ENCODE results near the gene ABCA6. TPM values are rescaled to one million over a fixed set of nuclear protein-coding genes. Genes with fewer than 3 reads are reported as not detected.
"Not testable (repeated sequence)": the region's sequence is repeated elsewhere in the genome, so short reads cannot be mapped to it uniquely, and the experiment has no call there.

The ABCA6 gene
- total and polyA plus RNA-seq, 2 of the 13 experiments (the other 11 are each of a cell fraction or from before 2014, with no cell fraction given): 0.05 to 0.11 TPM

- TF ChIP-seq ZNF280D (CRISPR knock-in tag; IDR thresholded peaks at IDR 0.05): no peak
These were observed 65.9 kb downstream of the ABCA6 start (continued) for GRCh38 chr17:69075823-69076222.

- 0 out of 2 replicates have a peak overlapping the region, but pooled peaks have one; percentile 9 for H3K4me2 ChIP-seq (ENCODE audit: low read depth, low read length)
- H3K9me3 ChIP-seq (ENCODE audit: low read length); ATAC-seq; FAIRE-seq; H4K20me1 ChIP-seq (ENCODE audit: insufficient read depth, low read length); CTCF ChIA-PET (ENCODE audit: low intra/inter-chr PET ratio, low total read pairs); H3K9ac ChIP-seq (ENCODE audit: insufficient read depth, low read depth, low read length); H3K4me3 ChIP-seq (replicated peaks in 1 of 3; ENCODE audit: insufficient read depth in 1 of 3, low read depth in 2 of 3, low read length in 3 of 3); DNase-seq (ENCODE audit: low spot score); H3K27ac ChIP-seq (ENCODE audit: extremely low read length, insufficient read depth, low read length); H3K79me2 ChIP-seq (ENCODE audit: insufficient read depth, low read length); H2AFZ ChIP-seq (ENCODE audit: low read length); H3K36me3 ChIP-seq (replicated peaks in 1 of 2; ENCODE audit: control insufficient read depth in 1 of 2, insufficient read depth in 2 of 2, low read length in 2 of 2); H3K27me3 ChIP-seq (ENCODE audit: control insufficient read depth in 1 of 2, insufficient read depth in 2 of 2, low read length in 2 of 2); POLR2A ChIA-PET; BruUV-seq (replicated peaks): not testable (repeated sequence)
- in situ Hi-C loops (cut with HindIII; ENCODE audit: extremely low pct_ligation_motif_present, low pct_unique_long_range_greater_than_20kb) (loop anchor here (25.0 kb wide), 1 partner anchor 286 kb away; no protein-coding TSS in a partner anchor), intact Hi-C loops (cut with micrococcal nuclease; ENCODE audit: unreplicated experiment) (loop anchor here (5.0 kb wide), 1 partner anchor 301 kb away; no protein-coding TSS in a partner anchor)
- peaks cover 51% of the 10 kb centered on the region for H3K4me1 ChIP-seq (ENCODE audit: insufficient read depth, low read length)
- TF ChIP-seq ZNF670 (CRISPR knock-in tag; IDR thresholded peaks at IDR 0.05; ENCODE audit: borderline replicate concordance) (0 out of 2 replicates have a peak, but pooled peaks have one; percentile 66), ZNF784 (CRISPR knock-in tag; IDR thresholded peaks at IDR 0.05; ENCODE audit: borderline replicate concordance) (0 out of 2 replicates have a peak, but pooled peaks have one; percentile 35), ZFP90 (CRISPR knock-in tag; IDR thresholded peaks at IDR 0.05; ENCODE audit: borderline replicate concordance) (peak; percentile 99), ZFP82 (CRISPR knock-in tag; IDR thresholded peaks at IDR 0.05; ENCODE audit: borderline replicate concordance) (0 out of 2 replicates have a peak, but pooled peaks have one; percentile 66)
These were observed 68.3 kb downstream of the ABCA6 start for GRCh38 chr17:69073392-69073791.

All from HepG2 (cell line).